ENCODE data around the gene PTDSS2. TPM values are rescaled to one million over a fixed set of nuclear protein-coding genes. Genes with fewer than 3 reads are reported as not detected.

PTDSS2 gene
- total RNA-seq, 1 donor from 2014 or later, result 47.3 TPM

DNA sequence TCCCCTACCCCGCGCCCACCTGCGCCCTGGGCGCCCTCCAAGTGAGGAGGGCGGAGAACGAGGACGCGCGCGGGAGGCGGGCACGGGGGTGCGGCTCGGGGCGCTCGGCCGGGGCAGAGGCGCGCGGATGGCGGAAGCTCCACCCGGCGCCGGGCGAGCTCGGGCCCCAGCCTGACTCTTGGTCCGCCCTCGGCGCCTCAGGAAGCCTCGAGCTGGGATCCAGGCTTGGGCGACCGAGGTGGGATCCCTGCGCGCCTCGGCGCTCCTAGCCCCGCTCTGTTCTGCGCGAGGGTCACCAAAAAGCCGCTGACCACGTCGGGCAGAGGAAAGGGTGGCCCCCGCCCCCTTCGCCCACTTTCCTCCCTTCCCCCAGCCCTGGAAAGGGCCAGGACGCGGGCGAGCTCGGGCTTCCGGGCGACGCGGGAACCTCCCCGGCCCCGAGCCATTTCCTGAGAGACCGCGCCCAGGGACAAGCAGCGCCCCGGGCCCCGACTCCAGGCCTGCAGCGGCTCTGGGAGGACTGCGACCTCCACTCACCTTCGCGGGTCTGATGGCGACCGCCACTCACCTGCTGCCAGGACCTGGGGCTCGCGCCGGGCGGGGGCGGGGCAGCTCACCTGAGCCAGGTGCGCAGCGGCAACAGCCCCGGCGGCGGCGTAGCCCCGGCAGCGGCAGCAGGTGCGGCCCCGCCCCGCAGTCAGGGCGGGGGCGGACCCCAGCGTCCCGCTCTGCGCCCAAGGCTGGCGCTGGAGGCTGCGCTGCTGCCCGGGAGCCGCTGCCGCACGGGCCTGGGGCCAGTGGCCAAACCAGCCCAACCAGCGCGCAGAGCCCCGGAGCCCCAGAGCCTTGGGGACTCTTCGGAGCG, 33.1 kb upstream of the PTDSS2 start:
- Histone ChIP-seq H3K27ac (ENCODE audit: low read depth, low read length) (no peak overlapping the region), H2AFZ (ENCODE audit: low read depth, low read length) (peak overlapping the region; percentile 60), H3K4me3 (ENCODE audit: insufficient read depth, low read depth, low read length) (peak overlapping the region; percentile 33), H3K4me1 (ENCODE audit: insufficient read depth, low read length) (peaks cover 15% of the 10 kb centered on the region), H4K20me1 (ENCODE audit: insufficient read depth, low read length) (no peaks in the 10 kb centered on the region), H3K9ac (ENCODE audit: low read length) (no peak overlapping the region), H3K4me2 (ENCODE audit: low read length) (peak overlapping the region; percentile 81), H3K9me3 (ENCODE audit: insufficient read depth, low read depth, low read length) (no peaks in the 10 kb centered on the region), H3K36me3 (ENCODE audit: insufficient read depth, low read length) (no peaks in the 10 kb centered on the region), H3K79me2 (ENCODE audit: insufficient read depth, low read length) (no peaks in the 10 kb centered on the region), H3K27me3 (ENCODE audit: insufficient read depth, low read length) (peaks cover 5% of the 10 kb centered on the region)
- Mint-ChIP-seq H3K4me1 (ENCODE audit: low read depth, unreplicated experiment) (peaks cover 5% of the 10 kb centered on the region), H3K4me3 (ENCODE audit: unreplicated experiment) (no peak overlapping the region), H3K36me3 (ENCODE audit: low read depth, unreplicated experiment) (no peaks in the 10 kb centered on the region), H3K9me3 (ENCODE audit: unreplicated experiment) (no peaks in the 10 kb centered on the region), H3K27me3 (ENCODE audit: low read depth, unreplicated experiment) (peaks cover 27% of the 10 kb centered on the region), H3K27ac (ENCODE audit: unreplicated experiment) (no peak overlapping the region)
- FAIRE-seq, result no peak
- DNase-seq (ENCODE audit: low read depth), result no peak
- TF ChIP-seq EZH2 (IDR thresholded peaks at IDR 0.05; ENCODE audit: insufficient read depth, low read length), result no peak
- TF ChIP-seq, protein P1, sequence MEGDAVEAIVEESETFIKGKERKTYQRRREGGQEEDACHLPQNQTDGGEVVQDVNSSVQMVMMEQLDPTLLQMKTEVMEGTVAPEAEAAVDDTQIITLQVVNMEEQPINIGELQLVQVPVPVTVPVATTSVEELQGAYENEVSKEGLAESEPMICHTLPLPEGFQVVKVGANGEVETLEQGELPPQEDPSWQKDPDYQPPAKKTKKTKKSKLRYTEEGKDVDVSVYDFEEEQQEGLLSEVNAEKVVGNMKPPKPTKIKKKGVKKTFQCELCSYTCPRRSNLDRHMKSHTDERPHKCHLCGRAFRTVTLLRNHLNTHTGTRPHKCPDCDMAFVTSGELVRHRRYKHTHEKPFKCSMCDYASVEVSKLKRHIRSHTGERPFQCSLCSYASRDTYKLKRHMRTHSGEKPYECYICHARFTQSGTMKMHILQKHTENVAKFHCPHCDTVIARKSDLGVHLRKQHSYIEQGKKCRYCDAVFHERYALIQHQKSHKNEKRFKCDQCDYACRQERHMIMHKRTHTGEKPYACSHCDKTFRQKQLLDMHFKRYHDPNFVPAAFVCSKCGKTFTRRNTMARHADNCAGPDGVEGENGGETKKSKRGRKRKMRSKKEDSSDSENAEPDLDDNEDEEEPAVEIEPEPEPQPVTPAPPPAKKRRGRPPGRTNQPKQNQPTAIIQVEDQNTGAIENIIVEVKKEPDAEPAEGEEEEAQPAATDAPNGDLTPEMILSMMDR (IDR thresholded peaks at IDR 0.05; ENCODE audit: insufficient read depth, low read depth, low read length), result no peak

DNA sequence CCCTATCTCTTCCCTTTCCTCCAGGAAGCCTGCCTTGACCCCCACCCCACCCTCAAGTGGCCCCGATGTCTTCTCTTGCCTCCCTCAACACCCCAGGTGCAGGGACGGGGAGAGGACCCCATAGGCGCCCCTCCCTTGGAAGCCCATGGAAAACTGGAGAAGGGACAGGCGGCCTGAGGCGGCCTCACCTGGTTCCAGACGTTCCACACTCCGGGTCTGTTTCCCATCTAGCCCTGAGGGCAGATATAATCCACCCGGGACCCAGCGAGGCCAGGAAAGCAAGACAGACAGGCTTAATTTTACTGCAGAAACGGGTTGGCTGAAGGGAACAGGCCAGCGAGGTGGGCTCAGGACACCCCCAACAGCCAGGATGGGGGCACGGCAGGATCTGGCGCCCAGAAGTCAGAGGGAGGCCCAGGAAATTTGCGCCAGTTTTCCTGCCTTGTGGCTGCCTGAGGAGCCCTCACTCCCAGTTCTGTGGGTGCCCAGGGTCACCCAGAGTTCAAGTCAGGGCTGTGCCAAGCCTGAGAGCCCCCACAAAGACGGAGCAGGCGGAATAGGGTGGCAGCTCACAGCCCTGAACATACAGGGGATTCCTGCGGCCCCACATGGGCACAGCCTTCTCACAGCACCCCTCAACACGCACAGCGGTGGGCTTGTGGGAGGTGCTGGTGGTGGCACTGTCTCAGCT, 32.3 kb upstream of the PTDSS2 start:
- Mint-ChIP-seq H3K9me3 (ENCODE audit: unreplicated experiment) (no peaks in the 10 kb centered on the region), H3K36me3 (ENCODE audit: low read depth, unreplicated experiment) (no peaks in the 10 kb centered on the region), H3K27ac (ENCODE audit: unreplicated experiment) (no peak overlapping the region), H3K4me1 (ENCODE audit: low read depth, unreplicated experiment) (peaks cover 10% of the 10 kb centered on the region), H3K4me3 (ENCODE audit: unreplicated experiment) (peak overlapping the region; percentile 79), H3K27me3 (ENCODE audit: low read depth, unreplicated experiment) (peaks cover 27% of the 10 kb centered on the region)
- Histone ChIP-seq H3K27me3 (ENCODE audit: insufficient read depth, low read length) (peaks cover 5% of the 10 kb centered on the region), H3K4me3 (ENCODE audit: insufficient read depth, low read depth, low read length) (no peak overlapping the region), H3K27ac (ENCODE audit: low read depth, low read length) (no peak overlapping the region), H3K9ac (ENCODE audit: low read length) (no peak overlapping the region), H3K4me1 (ENCODE audit: insufficient read depth, low read length) (peaks cover 15% of the 10 kb centered on the region), H2AFZ (ENCODE audit: low read depth, low read length) (no peak overlapping the region), H3K36me3 (ENCODE audit: insufficient read depth, low read length) (no peaks in the 10 kb centered on the region), H3K9me3 (ENCODE audit: insufficient read depth, low read depth, low read length) (no peaks in the 10 kb centered on the region), H3K79me2 (ENCODE audit: insufficient read depth, low read length) (no peaks in the 10 kb centered on the region), H4K20me1 (ENCODE audit: insufficient read depth, low read length) (no peaks in the 10 kb centered on the region), H3K4me2 (ENCODE audit: low read length) (no peak overlapping the region)
- DNase-seq (ENCODE audit: low read depth), result no peak
- no peak for FAIRE-seq
- TF ChIP-seq, protein P1 (IDR thresholded peaks at IDR 0.05; ENCODE audit: insufficient read depth, low read depth, low read length), result no peak
- TF ChIP-seq EZH2 (IDR thresholded peaks at IDR 0.05; ENCODE audit: insufficient read depth, low read length), result no peak

Measured in astrocyte (in vitro differentiated cells and primary cell).